Ovary (tissue), 9 donors: ENCODE measurements around the gene GRK1. TPM values are rescaled to one million over a fixed set of nuclear protein-coding genes. Genes with fewer than 3 reads are reported as not detected.

Source experiments
- DNase-seq, 5 donors: peaks; one replicate each; pipeline ENCODE4 v3.0.0-alpha.2; 2019 to 2020
- H3K27ac ChIP-seq, 2 donors: fragments of 200-600 bp; one replicate each; pipeline versions ENCODE4 v1.5.1 to v1.8.0; 2019 to 2022
- H3K27me3 ChIP-seq: fragments of 200-600 bp; one replicate; pipeline ENCODE4 v1.8.0; 2022
- H3K36me3 ChIP-seq: fragments of 200-600 bp; sonication (generic); one replicate; pipeline ENCODE4 v1.5.1; 2019
- H3K4me1 ChIP-seq: one replicate; pipeline ENCODE4 v1.8.1; 2013; ENCODE audit warnings: mild to moderate bottlenecking, moderate library complexity; ENCODE audit not compliant: insufficient read depth
- H3K4me3 ChIP-seq: fragments of 200-600 bp; sonication (generic); one replicate; pipeline ENCODE4 v1.5.1; 2017
- H3K9me3 ChIP-seq, 2 donors: fragments of 200-600 bp in 1 of 2; sonication (generic) in 1 of 2; one replicate each; pipeline versions ENCODE4 v1.5.1 to v1.8.1; 2013 to 2019; ENCODE audit warnings: mild to moderate bottlenecking in 1 of 2, moderate library complexity in 1 of 2
- EP300 ChIP-seq: sonication (generic); formaldehyde crosslinking; IDR thresholded peaks from one replicate; pipeline ENCODE4 v1.6.1; 2017; ENCODE audit warnings: antibody characterized with exemption
- POLR2A ChIP-seq: fragments of 450-650 bp; IDR thresholded peaks from one replicate; pipeline ENCODE4 v1.6.1; 2017; ENCODE audit warnings: antibody characterized with exemption, mild to moderate bottlenecking, moderate library complexity
- WGBS, 3 donors: extraction: QIAGEN DNeasy Blood & Tissue Kit in 1 of 3; methylation state at CpG; one replicate each; pipeline versions ENCODE4 v1.1.5 to v1.1.7; 2013 to 2017; 5-methylcytosine and 5-hydroxymethylcytosine counted together
- intact Hi-C, 4 donors: fragments of 100-400 bp; cut with DNase I; formaldehyde crosslinking; loops; one replicate each; pipeline versions ENCODE4 v1.11.0 to v1.15.1; 2022 to 2023
- polyA plus RNA-seq, 2 donors: library from polyadenylated mRNA; stranded (reverse); fragments of 200-250 nt in 1 of 2; fragments of 350-450 nt in 1 of 2; fragmentation: Illumina TruSeq in 1 of 2; extraction: RNeasy Lipid Tissue Mini Kit (QIAGEN cat#74804) in 1 of 2; gene quantifications; one replicate each; pipeline ENCODE4 v1.2.3, GENCODE V29; 2013 to 2014
- total RNA-seq, 7 donors: library from RNA; depleted of rRNA in 2 of 7; stranded (reverse); fragments of >200 nt in 2 of 7; fragmentation: NEBNext Ultra II Directional in 3 of 7; extraction: Animal tissue kit (Norgen Biotek cat#: 25700) in 3 of 7; gene quantifications; one replicate each; pipeline versions ENCODE4 v1.1.0 to v1.2.4, GENCODE V29; 2016 to 2023
- TF ChIP-seq, protein P1 (sequence below), 3 donors: fragments of 450-650 bp in 2 of 3; fragments of 200-600 bp in 1 of 3; IDR thresholded peaks; one replicate each; pipeline versions ENCODE4 v1.5.1 to v1.8.0; 2016 to 2022; ENCODE audit warnings: antibody characterized with exemption in 3 of 3, mild to moderate bottlenecking in 1 of 3
- donor health status: DM: no; HTN: no; CAD: no; lungs with moderate emphysema.
- donor health status: DM: no; HTN: no; CAD: no.
- donor health status: Bipolar disorder and iron deficiency.
- donor health status: DM: yes; HTN: yes; CAD: no.
- donor health status: DM: no; HTN: no; CAD: no.
- donor health status: DM: yes; HTN: yes; CAD: no.

GRK1 gene
- total and polyA plus RNA-seq, 9 donors, result 0.02 to 0.10 (median 0.07) TPM; not detected in 6

DNA sequence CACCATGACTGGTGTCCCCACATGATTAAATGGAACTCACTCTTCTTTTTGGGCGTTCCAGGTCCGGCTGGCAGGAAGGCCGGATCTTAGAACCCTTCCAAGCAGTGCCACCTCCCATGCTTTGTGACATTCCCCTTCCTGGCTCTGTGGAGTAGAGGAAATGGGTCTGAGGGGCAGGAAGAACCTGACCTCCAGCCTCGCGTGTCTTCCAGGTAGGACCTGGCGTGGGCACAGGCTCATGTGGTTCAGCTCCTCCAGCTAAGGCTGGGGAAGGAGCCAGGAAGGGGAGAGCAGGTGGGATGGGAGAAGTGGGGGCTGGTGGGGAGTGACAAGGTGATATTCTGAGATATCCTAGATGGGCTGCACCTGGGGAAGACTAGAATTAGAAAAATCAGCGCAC is 94.1 kb downstream of the GRK1 start:
- TF ChIP-seq EP300 (no peak), POLR2A (no peak)
- TF ChIP-seq, protein P1, sequence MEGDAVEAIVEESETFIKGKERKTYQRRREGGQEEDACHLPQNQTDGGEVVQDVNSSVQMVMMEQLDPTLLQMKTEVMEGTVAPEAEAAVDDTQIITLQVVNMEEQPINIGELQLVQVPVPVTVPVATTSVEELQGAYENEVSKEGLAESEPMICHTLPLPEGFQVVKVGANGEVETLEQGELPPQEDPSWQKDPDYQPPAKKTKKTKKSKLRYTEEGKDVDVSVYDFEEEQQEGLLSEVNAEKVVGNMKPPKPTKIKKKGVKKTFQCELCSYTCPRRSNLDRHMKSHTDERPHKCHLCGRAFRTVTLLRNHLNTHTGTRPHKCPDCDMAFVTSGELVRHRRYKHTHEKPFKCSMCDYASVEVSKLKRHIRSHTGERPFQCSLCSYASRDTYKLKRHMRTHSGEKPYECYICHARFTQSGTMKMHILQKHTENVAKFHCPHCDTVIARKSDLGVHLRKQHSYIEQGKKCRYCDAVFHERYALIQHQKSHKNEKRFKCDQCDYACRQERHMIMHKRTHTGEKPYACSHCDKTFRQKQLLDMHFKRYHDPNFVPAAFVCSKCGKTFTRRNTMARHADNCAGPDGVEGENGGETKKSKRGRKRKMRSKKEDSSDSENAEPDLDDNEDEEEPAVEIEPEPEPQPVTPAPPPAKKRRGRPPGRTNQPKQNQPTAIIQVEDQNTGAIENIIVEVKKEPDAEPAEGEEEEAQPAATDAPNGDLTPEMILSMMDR (IDR thresholded peaks at IDR 0.05), result no peak
- Histone ChIP-seq H3K36me3 (no peaks in the 10 kb centered on the region), H3K4me1 (peaks cover 2% of the 10 kb centered on the region), H3K9me3 (no peaks in the 10 kb centered on the region), H3K27ac (no peak overlapping the region), H3K4me3 (no peak overlapping the region), H3K27me3 (no peaks in the 10 kb centered on the region)
- peak in 1 of 5 donors; percentile 17 for DNase-seq
- intact Hi-C loops, result no loop called here
- 83 to 88% (median 85%) methylated on average over 7 of the region's 7 CpGs for WGBS, 3 donors

DNA sequence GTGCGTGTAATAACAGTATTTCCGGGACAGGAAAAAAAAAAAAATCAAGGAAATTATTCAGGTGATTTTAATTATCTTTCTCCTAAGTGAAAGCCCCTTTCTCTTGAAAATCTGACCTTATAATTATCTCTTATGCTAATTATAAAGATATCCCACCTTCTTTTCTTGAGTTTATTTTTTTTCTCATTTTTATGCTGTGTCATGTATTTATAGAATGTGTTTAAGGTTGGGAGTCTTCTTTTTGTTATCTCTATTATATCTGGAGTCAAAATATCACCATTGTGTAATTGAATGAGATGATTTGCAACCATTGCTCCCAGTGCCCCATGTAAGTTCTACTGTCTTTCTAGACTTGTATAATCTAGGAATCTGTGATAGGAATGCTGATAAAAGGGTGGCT is 95.1 kb downstream of the GRK1 start:
- Histone ChIP-seq H3K36me3 (no peaks in the 10 kb centered on the region), H3K4me1 (peaks cover 2% of the 10 kb centered on the region), H3K27ac (no peak overlapping the region), H3K4me3 (no peak overlapping the region), H3K27me3 (no peaks in the 10 kb centered on the region), H3K9me3 (no peaks in the 10 kb centered on the region)
- TF ChIP-seq POLR2A, result no peak
- no peak for TF ChIP-seq EP300
- TF ChIP-seq, protein P1 (IDR thresholded peaks at IDR 0.05), result no peak
- intact Hi-C loops, result no loop called here
- no peak for DNase-seq
- 86 to 95% (median 89%) methylated on average over 2 of the region's 2 CpGs for WGBS, 3 donors

DNA sequence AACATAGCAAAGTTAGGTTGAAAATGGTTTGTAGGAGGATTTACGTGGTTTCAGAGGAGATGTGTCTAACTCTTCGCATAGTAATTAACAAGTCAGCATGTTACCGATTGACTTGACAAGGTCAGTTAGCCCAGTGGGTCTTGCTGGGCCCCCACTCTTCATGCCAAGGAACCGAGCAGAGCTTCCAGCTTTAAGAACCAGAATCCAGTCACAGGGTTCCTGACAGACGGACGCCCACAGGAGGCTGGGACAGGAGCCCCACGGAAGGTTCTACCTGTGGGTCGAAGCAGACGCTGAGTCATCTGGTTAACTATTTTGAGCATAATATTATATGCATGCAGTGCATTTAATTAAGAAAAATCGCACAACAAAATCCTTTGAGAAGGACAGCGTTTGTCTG is 95.5 kb downstream of the GRK1 start:
- Histone ChIP-seq H3K27ac (no peak overlapping the region), H3K36me3 (no peaks in the 10 kb centered on the region), H3K4me3 (no peak overlapping the region), H3K9me3 (no peaks in the 10 kb centered on the region), H3K27me3 (no peaks in the 10 kb centered on the region), H3K4me1 (peaks cover 2% of the 10 kb centered on the region)
- WGBS, 3 donors, result 83 to 88% (median 87%) methylated on average over 11 of the region's 11 CpGs
- intact Hi-C loops, result no loop called here
- peak in 1 of 5 donors; percentile 17 for DNase-seq
- no peak for TF ChIP-seq EP300
- TF ChIP-seq, protein P1 (IDR thresholded peaks at IDR 0.05), result no peak
- no peak for TF ChIP-seq POLR2A

DNA sequence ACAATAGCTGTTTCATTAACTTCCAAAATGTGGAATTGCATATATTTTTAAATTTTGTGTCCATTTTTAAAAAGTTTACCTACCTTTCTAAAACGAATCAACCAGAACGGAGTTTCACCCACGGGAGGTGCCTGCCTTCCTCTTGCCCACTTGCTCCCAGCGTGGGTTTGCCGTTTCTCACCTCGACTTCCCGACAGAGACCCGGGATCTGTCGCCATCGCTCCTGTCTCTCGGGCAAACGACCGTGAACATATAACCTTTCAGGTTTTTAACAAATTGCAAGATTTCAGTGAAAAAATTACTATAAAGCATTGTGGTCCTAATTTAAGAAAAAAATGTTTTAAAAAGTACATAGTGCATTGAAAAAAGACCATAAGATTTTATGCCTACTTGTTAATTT is 96.2 kb downstream of the GRK1 start:
- Histone ChIP-seq H3K4me1 (peaks cover 2% of the 10 kb centered on the region), H3K27me3 (no peaks in the 10 kb centered on the region), H3K9me3 (no peaks in the 10 kb centered on the region), H3K27ac (no peak overlapping the region), H3K4me3 (no peak overlapping the region), H3K36me3 (no peaks in the 10 kb centered on the region)
- 81 to 87% (median 83%) methylated on average over 13 of the region's 13 CpGs for WGBS, 3 donors
- TF ChIP-seq POLR2A (no peak), EP300 (no peak)
- TF ChIP-seq, protein P1 (IDR thresholded peaks at IDR 0.05), result no peak
- intact Hi-C loops, result no loop called here
- DNase-seq, result peak in 1 of 5 donors; percentile 21
